HG02884 (cell line): ENCODE data around the gene COL9A3.
"Not testable (repeated sequence)": the region's sequence is repeated elsewhere in the genome, so short reads cannot be mapped to it uniquely, and the experiment has no call there.

Experiments used
- ATAC-seq: cut with Tn5 transposase; IDR thresholded peaks from one replicate; pipeline ENCODE4 v1.9.1; 2021; ENCODE audit warnings: mild to moderate bottlenecking, moderate library complexity; ENCODE audit not compliant: unreplicated experiment

COL9A3 gene

GRCh38 chr20:62852841-62853240, 36.0 kb downstream of the COL9A3 start:
- no peak for ATAC-seq

- ATAC-seq, result not testable (repeated sequence)
These were observed 36.5 kb downstream of the COL9A3 start for GRCh38 chr20:62853304-62853703.

GRCh38 chr20:62854121-62854520, 37.3 kb downstream of the COL9A3 start:
- no peak for ATAC-seq

DNA sequence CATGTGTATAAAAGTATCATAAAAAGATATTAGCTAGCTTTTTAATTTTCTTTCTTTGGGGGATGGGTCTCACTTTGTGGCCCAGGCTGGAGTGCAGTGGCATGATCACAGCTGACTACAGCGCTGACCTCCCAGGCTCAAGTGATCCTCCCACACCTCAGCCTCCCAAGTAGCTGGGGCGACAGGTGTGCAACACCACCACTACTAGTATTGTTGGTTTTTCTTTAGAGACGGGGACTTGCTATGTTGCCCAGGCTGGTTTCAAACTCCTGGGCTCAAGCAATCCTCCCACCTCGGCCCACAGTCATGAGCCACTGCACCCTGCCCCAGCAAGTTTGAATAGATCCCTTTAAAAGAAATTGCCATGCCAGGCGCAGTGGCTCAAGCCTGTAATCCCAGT, 38.3 kb downstream of the COL9A3 start:
- ATAC-seq, result no peak

GRCh38 chr20:62856931-62857619, 40.2 kb downstream of the COL9A3 start:
- ATAC-seq, result no peak

GRCh38 chr20:62858058-62858830, 41.4 kb downstream of the COL9A3 start:
- ATAC-seq, result no peak

DNA sequence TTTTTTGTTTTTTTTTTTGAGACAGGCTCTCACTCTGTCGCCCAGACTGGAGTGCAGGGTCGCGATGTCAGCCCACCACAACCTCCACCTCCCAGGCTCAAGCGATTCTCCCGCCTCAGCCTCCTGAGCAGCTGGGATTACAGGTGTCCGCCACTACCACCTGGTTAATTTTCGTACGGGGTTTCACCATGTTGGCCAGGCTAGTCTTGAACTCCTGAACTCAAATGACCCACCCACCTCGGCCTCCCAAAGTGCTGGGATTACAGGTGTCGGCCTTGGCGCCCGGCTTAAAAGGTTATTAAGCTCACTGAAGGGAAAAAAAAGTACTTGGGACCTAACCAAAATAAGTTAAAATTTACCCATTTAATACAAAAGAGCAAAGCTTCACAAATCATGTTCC, 42.9 kb downstream of the COL9A3 start:
- no peak for ATAC-seq

GRCh38 chr20:62860391-62860923, 43.6 kb downstream of the COL9A3 start:
- no peak for ATAC-seq

- peak; percentile 33 for ATAC-seq
These were observed 44.3 kb downstream of the COL9A3 start for GRCh38 chr20:62860924-62861691.

- ATAC-seq, result peak; percentile 47
These were observed 45.0 kb downstream of the COL9A3 start, which contains the start of gene TCFL5 for GRCh38 chr20:62861726-62862336. TCFL5 (minus strand) TSS chr20:62861822; CDS start chr20:62861670, 152 bp downstream.

DNA sequence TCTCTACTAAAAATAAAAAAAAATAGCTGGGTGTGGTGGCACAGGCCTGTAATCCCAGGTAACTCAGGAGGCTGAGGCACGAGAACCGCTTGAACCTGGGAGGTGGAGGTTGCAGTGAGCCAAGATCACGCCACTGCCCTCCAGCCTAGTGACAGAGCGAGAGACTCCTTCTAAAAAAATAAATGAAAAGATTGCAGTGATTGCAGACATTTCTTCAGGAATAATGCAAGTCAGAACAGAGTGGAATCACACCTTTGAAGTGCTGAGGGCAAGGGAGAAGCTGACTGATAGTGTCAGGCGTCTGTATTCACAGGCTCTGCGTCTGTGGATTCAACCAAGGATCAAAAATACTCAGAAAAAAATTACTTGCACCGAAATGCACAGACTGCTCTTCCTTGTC, 47.4 kb downstream of the COL9A3 start:
- no peak for ATAC-seq

DNA sequence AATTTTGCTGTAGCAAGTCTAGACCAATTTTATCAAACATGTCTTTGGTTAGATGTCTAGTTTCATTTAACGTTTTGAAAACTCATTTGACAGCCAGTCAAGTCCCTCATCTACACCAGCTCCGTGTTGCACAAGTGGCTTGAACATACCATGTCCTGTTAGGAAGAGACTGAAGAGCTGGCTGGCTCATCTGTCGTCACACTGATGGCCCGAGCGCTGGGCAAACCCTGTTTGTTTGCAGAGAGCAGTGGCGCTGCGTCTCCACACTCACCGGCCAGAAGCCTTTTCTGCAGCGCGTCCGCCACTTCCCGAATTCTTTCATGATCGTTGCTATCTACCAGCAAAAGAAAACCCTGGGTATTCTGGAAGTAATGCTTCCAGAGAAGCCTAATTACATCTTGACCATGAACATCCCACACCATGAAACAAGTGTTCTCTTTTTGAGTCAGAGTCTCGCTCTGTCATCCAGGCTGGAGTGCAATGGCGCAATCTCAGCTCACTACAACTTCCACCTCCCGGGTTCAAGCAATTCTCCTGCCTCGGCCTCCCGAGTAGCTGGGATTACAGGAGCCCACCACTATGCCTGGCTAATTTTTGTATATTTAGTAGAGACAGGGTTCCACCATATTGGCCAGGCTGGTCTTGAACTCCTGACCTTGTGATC, 55.5 kb downstream of the COL9A3 start:
- no peak for ATAC-seq

DNA sequence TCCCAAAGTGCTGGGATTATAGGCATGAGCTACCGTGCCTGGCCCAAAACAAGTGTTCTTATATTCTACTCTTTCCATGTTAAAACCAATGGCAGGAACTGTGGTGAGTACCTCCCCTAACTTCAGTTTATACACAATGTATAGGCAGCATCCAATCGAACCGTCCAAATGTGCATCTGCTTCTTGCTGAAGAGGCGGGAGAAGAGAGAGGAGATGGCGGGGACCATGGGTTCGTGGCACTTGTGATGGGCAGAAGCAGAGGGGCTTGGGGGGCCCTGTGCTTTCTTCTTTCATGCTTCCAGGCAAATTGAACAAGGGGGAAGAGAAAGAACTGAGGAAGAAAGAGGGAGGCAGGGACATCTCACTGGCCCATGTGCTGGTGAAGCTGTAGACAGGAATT, 56.0 kb downstream of the COL9A3 start:
- ATAC-seq, result no peak

- no peak for ATAC-seq
These were observed 56.4 kb downstream of the COL9A3 start for GRCh38 chr20:62873280-62873679.

DNA sequence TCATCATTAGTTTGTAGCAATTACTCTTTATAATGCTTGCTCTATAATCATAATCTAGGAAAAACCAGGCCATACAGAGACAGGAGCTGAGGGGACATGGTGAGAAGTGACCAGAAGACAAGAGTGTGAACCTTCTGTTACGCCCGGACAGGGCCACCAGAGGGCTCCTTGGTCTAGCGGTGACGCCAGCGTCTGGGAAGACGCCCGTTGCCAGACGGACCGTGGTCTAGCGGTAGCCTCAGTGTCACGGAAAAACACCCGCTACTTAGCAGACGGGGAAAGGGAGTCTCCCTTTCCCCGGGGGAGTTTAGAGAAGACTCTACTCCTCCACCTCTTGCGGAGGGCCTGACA, 56.8 kb downstream of the COL9A3 start:
- ATAC-seq, result not testable (repeated sequence)

DNA sequence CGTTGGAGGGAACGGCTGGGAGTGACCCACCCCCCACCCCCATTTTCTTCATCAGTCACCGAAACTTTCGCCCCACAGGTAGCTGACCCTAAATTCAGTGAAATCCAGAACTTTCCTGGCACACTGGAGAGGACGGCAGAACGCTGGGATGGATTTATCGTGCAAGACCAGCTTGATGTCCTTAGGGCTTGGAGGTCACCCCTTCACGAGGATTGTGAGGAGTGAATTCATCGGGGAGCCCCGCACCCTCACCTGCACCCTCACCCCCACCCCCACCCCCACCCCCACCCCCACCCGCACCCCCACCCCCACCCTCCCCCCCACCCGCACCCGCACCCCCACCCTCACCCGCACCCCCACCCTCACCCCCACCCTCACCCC, 58.1 kb downstream of the COL9A3 start:
- no peak for ATAC-seq

DNA sequence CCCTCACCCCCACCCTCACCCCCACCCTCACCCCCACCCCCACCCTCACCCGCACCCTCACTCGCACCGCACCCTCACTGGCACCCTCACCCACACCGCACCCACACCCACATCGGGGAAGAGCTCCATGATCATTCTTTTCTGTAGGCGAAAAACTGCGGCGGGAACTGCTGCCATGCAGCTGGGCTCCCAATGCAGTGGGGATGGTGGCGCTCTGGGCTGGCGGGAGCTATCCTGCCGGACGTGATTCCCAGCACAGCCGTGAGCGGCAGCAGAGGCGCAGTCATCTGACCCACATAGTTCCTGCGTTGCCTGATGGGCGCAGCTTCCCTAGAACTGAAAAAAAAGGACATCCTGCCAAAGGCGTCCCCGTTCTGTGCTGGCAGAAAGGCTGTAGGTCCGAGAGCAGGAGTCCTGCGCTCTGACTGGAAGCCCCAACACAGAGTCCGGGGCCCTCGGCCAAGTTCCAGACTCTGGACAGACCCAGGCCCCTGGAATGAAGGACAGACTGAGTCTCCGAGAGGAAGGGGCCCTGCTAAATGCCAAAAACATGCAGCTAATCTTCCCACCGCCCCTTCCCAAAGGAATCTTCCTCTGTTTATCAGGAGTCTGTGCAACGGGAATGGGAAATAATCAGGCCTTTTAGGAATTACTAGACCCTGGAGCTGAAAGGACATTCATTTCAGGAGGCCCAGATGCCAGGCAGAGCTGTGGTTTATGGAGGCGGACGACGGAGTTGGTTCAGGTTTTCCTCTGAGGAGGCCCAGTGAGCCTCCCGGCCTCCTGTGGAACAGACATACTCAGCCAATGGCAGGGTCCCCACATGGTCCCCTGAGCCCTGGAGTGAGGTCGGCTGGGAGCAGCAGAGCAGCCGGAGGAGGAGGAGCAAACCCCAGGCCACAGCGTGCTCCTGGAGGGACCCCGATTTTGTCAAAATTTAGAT, 58.8 kb downstream of the COL9A3 start:
- no peak for ATAC-seq

DNA sequence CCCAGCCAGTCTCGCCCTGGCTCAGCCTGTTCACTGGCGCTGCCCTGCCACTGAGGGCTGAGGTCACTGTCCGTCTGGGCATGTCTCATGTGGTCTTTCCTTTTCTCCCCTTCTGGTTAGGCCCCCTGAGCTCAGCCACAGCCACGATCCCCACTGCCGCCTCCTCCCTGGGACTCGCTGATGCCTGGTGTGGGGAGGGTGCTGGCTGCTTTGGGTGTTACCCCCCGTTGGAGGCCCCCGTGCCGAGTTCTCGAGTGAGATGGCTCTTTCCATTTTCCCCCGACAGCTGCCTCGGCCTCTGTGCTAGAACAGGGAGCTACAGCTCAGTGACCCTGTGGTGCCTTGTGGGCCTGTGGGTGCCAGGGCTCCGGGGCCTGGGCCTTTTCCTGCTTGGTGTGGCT, 59.7 kb downstream of the COL9A3 start:
- ATAC-seq, result no peak
